CD8-positive, alpha-beta memory T cell (primary cell): Measurements from ENCODE around the gene SFMBT2. TPM values are rescaled to one million over a fixed set of nuclear protein-coding genes. Genes with fewer than 3 reads are reported as not detected.
A peak's percentile ranks its signal among the peaks of the same experiment; 100 is the strongest.

Source experiments
- CTCF ChIA-PET: fragments of 350-600 bp; sonication (Branson Sonifier 250); formaldehyde crosslinking; loops from one replicate; lab custom pipeline; 2021; ENCODE audit warnings: antibody characterized with exemption; lab: Charles Lee
- POLR2A ChIA-PET: fragments of 350-600 bp; sonication (Branson Sonifier 250); formaldehyde crosslinking; loops from one replicate; lab custom pipeline; 2021; ENCODE audit warnings: antibody characterized with exemption; lab: Charles Lee
- DNase-seq, 5 donors: peaks; one replicate each; pipeline versions ENCODE4 v3.0.0 to v3.0.0-alpha.2; 2020 to 2022; ENCODE audit warnings: mixed read lengths in 1 of 5
- H3K27ac ChIP-seq: one replicate; pipeline ENCODE4 v1.7.0; 2013; ENCODE audit warnings: low read depth, mild to moderate bottlenecking, low read length, moderate library complexity
- H3K27me3 ChIP-seq: 2 replicates; pipeline ENCODE4 v1.7.0; 2013; ENCODE audit warnings: low read length, mild to moderate bottlenecking; ENCODE audit not compliant: insufficient read depth, poor library complexity, severe bottlenecking
- H3K36me3 ChIP-seq: 2 replicates; pipeline ENCODE4 v1.7.0; 2013; ENCODE audit warnings: mild to moderate bottlenecking, low read length, moderate library complexity; ENCODE audit not compliant: insufficient read depth
- H3K4me1 ChIP-seq: 2 replicates; pipeline ENCODE4 v1.7.0; 2013; ENCODE audit warnings: mild to moderate bottlenecking, low read length, moderate library complexity; ENCODE audit not compliant: insufficient read depth
- H3K4me3 ChIP-seq: 2 replicates; pipeline ENCODE4 v1.7.0; 2013; ENCODE audit warnings: mild to moderate bottlenecking, low read length
- H3K9me3 ChIP-seq: 2 replicates; pipeline ENCODE4 v1.7.0; 2013; ENCODE audit warnings: mild to moderate bottlenecking, low read length
- H3K27ac Mint-ChIP-seq, 8 donors: one replicate each; pipeline ENCODE4 v1.8.0; 2020 to 2021; ENCODE audit warnings: mixed read lengths in 8 of 8, mild to moderate bottlenecking in 6 of 8, inconsistent platforms in 3 of 8, moderate library complexity in 3 of 8
- H3K27me3 Mint-ChIP-seq, 2 donors: one replicate each; pipeline ENCODE4 v1.8.0; 2020 to 2021; ENCODE audit warnings: mixed read lengths in 2 of 2, mild to moderate bottlenecking in 1 of 2, moderate library complexity in 1 of 2
- H3K36me3 Mint-ChIP-seq, 3 donors: one replicate each; pipeline ENCODE4 v1.8.0; 2020 to 2021; ENCODE audit warnings: mixed read lengths in 3 of 3, inconsistent platforms in 1 of 3, mild to moderate bottlenecking in 1 of 3
- H3K4me1 Mint-ChIP-seq, 3 donors: one replicate each; pipeline ENCODE4 v1.8.0; 2020 to 2021; ENCODE audit warnings: mixed read lengths in 3 of 3, inconsistent platforms in 1 of 3, mild to moderate bottlenecking in 1 of 3
- H3K4me3 Mint-ChIP-seq, 7 donors: one replicate each; pipeline ENCODE4 v1.8.0; 2020 to 2021; ENCODE audit warnings: mixed read lengths in 7 of 7, mild to moderate bottlenecking in 6 of 7, moderate library complexity in 4 of 7, inconsistent platforms in 2 of 7
- H3K9me3 Mint-ChIP-seq, 5 donors: one replicate each; pipeline ENCODE4 v1.8.0; 2020 to 2022; ENCODE audit warnings: mixed read lengths in 5 of 5, mild to moderate bottlenecking in 3 of 5, moderate library complexity in 2 of 5, inconsistent platforms in 1 of 5
- polyA plus RNA-seq: library from polyadenylated mRNA; unstranded; fragments of 300-500 nt; fragmentation: Illumina TruSeq; gene quantifications from one replicate; pipeline ENCODE4 v1.2.3, GENCODE V29; 2021
- total RNA-seq, 2 experiments: library from RNA; stranded (reverse); gene quantifications; one replicate each; pipeline ENCODE4 v1.2.3, GENCODE V29; 2021

Gene SFMBT2
- total and polyA plus RNA-seq, 3 experiments from 2014 or later, result 4.9 to 18.3 (median 17.4) TPM

GRCh38 chr10:7374795-7375194 is 36.0 kb downstream of the SFMBT2 start:
- Histone ChIP-seq H3K27ac (no peak overlapping the region), H3K27me3 (no peaks in the 10 kb centered on the region), H3K9me3 (no peaks in the 10 kb centered on the region), H3K4me3 (no peak overlapping the region), H3K4me1 (no peaks in the 10 kb centered on the region), H3K36me3 (peaks cover 24% of the 10 kb centered on the region)
- H3K27me3 Mint-ChIP-seq, result no peaks in the 10 kb centered on the region
- H3K4me1 Mint-ChIP-seq, result peaks cover 16 to 45% (median 27%) of the 10 kb centered on the region in 3 donors
- DNase-seq, result no peak
- H3K36me3 Mint-ChIP-seq, result peaks cover 17 to 80% (median 26%) of the 10 kb centered on the region in 3 donors
- ChIA-PET POLR2A (no interaction called here), CTCF (interaction anchor here (1.2 kb wide), 1 partner anchor 11 kb away, joined by 4 read pairs; no protein-coding TSS in a partner anchor)
- peak overlapping the region in 1 of 8 donors; percentile 11 for H3K27ac Mint-ChIP-seq
- H3K4me3 Mint-ChIP-seq, result no peak overlapping the region
- H3K9me3 Mint-ChIP-seq, result no peaks in the 10 kb centered on the region

GRCh38 chr10:7373039-7373438 is 37.8 kb downstream of the SFMBT2 start:
- POLR2A ChIA-PET, result no interaction called here
- no peaks in the 10 kb centered on the region for H3K27me3 ChIP-seq
- no peaks in the 10 kb centered on the region for H3K4me1 ChIP-seq
- DNase-seq, result no peak
- Mint-ChIP-seq H3K27ac (peak overlapping the region in 4 of 8 donors; percentile 22 to 76 (median 50)), H3K36me3 (peaks cover 13 to 85% (median 26%) of the 10 kb centered on the region in 3 donors), H3K4me1 (peaks cover 7 to 31% (median 15%) of the 10 kb centered on the region in 3 donors), H3K27me3 (no peaks in the 10 kb centered on the region), H3K4me3 (no peak overlapping the region), H3K9me3 (no peaks in the 10 kb centered on the region)
- no peak overlapping the region for H3K27ac ChIP-seq
- H3K36me3 ChIP-seq, result peaks cover 29% of the 10 kb centered on the region
- no peaks in the 10 kb centered on the region for H3K9me3 ChIP-seq
- H3K4me3 ChIP-seq, result no peak overlapping the region
- CTCF ChIA-PET, result no interaction called here

GRCh38 chr10:7372504-7372903 is 38.3 kb downstream of the SFMBT2 start:
- Mint-ChIP-seq H3K4me1 (peaks cover 7 to 29% (median 15%) of the 10 kb centered on the region in 3 donors), H3K4me3 (no peak overlapping the region), H3K36me3 (peaks cover 15 to 84% (median 22%) of the 10 kb centered on the region in 3 donors), H3K9me3 (no peaks in the 10 kb centered on the region), H3K27ac (peak overlapping the region in 3 of 8 donors; percentile 48 to 76 (median 51)), H3K27me3 (no peaks in the 10 kb centered on the region)
- Histone ChIP-seq H3K4me1 (no peaks in the 10 kb centered on the region), H3K27ac (no peak overlapping the region), H3K27me3 (no peaks in the 10 kb centered on the region), H3K9me3 (no peaks in the 10 kb centered on the region), H3K4me3 (no peak overlapping the region), H3K36me3 (peaks cover 34% of the 10 kb centered on the region)
- ChIA-PET CTCF (no interaction called here), POLR2A (no interaction called here)
- no peak for DNase-seq

- CTCF ChIA-PET, result no interaction called here
- H3K36me3 Mint-ChIP-seq, result peaks cover 22 to 89% (median 24%) of the 10 kb centered on the region in 3 donors
Observed at GRCh38 chr10:7370511-7370910, 40.3 kb downstream of the SFMBT2 start.

GRCh38 chr10:7365027-7365745 is 45.6 kb downstream of the SFMBT2 start:
- Mint-ChIP-seq H3K4me1 (peaks cover 18 to 26% (median 21%) of the 10 kb centered on the region in 3 donors), H3K27me3 (no peaks in the 10 kb centered on the region), H3K4me3 (no peak overlapping the region), H3K27ac (peak overlapping the region in 3 of 8 donors; percentile 3 to 66 (median 23)), H3K36me3 (peaks cover 37 to 92% (median 42%) of the 10 kb centered on the region in 3 donors), H3K9me3 (no peaks in the 10 kb centered on the region)
- Histone ChIP-seq H3K27ac (no peak overlapping the region), H3K9me3 (no peaks in the 10 kb centered on the region), H3K4me3 (no peak overlapping the region), H3K27me3 (no peaks in the 10 kb centered on the region), H3K4me1 (no peaks in the 10 kb centered on the region), H3K36me3 (peaks cover 47% of the 10 kb centered on the region)
- CTCF ChIA-PET, result no interaction called here
- POLR2A ChIA-PET, result no interaction called here
- no peak for DNase-seq

More at GRCh38 chr10:7370511-7370910, 40.3 kb downstream of the SFMBT2 start:
- POLR2A ChIA-PET, result no interaction called here
- H3K4me1 ChIP-seq, result no peaks in the 10 kb centered on the region
- no peaks in the 10 kb centered on the region for H3K9me3 ChIP-seq
- H3K4me3 Mint-ChIP-seq, result no peak overlapping the region
- H3K36me3 ChIP-seq, result peaks cover 45% of the 10 kb centered on the region
- H3K4me1 Mint-ChIP-seq, result peaks cover 14 to 27% (median 18%) of the 10 kb centered on the region in 3 donors
- H3K27me3 Mint-ChIP-seq, result no peaks in the 10 kb centered on the region
- H3K9me3 Mint-ChIP-seq, result no peaks in the 10 kb centered on the region
- no peak overlapping the region for H3K27ac Mint-ChIP-seq
- H3K27ac ChIP-seq, result no peak overlapping the region
- no peak for DNase-seq
- no peaks in the 10 kb centered on the region for H3K27me3 ChIP-seq
- H3K4me3 ChIP-seq, result no peak overlapping the region

- H3K36me3 Mint-ChIP-seq, result peaks cover 44 to 92% (median 45%) of the 10 kb centered on the region in 3 donors
- H3K4me1 ChIP-seq, result no peaks in the 10 kb centered on the region
- H3K4me3 Mint-ChIP-seq, result no peak overlapping the region
- no peak for DNase-seq
- ChIA-PET POLR2A (no interaction called here), CTCF (no interaction called here)
- H3K27ac Mint-ChIP-seq, result peak overlapping the region in 4 of 8 donors; percentile 9 to 43 (median 27)
- H3K27me3 ChIP-seq, result no peaks in the 10 kb centered on the region
- peaks cover 40% of the 10 kb centered on the region for H3K36me3 ChIP-seq
- no peaks in the 10 kb centered on the region for H3K9me3 ChIP-seq
- peaks cover 22 to 29% (median 25%) of the 10 kb centered on the region in 3 donors for H3K4me1 Mint-ChIP-seq
- H3K27ac ChIP-seq, result no peak overlapping the region
- no peaks in the 10 kb centered on the region for H3K27me3 Mint-ChIP-seq
- no peaks in the 10 kb centered on the region for H3K9me3 Mint-ChIP-seq
- H3K4me3 ChIP-seq, result no peak overlapping the region
Observed at GRCh38 chr10:7364474-7364873, 46.4 kb downstream of the SFMBT2 start.

- Mint-ChIP-seq H3K9me3 (no peaks in the 10 kb centered on the region), H3K27ac (peak overlapping the region in 3 of 8 donors; percentile 2 to 64 (median 18)), H3K27me3 (no peaks in the 10 kb centered on the region), H3K36me3 (peaks cover 48 to 95% (median 49%) of the 10 kb centered on the region in 3 donors), H3K4me1 (peaks cover 24 to 35% (median 28%) of the 10 kb centered on the region in 3 donors), H3K4me3 (no peak overlapping the region)
- Histone ChIP-seq H3K27ac (no peak overlapping the region), H3K4me1 (no peaks in the 10 kb centered on the region), H3K4me3 (no peak overlapping the region), H3K9me3 (no peaks in the 10 kb centered on the region), H3K27me3 (no peaks in the 10 kb centered on the region), H3K36me3 (peaks cover 39% of the 10 kb centered on the region)
- ChIA-PET POLR2A (no interaction called here), CTCF (no interaction called here)
- DNase-seq, result no peak
Observed at GRCh38 chr10:7363700-7364099, 47.1 kb downstream of the SFMBT2 start.

- no peaks in the 10 kb centered on the region for H3K4me1 ChIP-seq
- Mint-ChIP-seq H3K27me3 (no peaks in the 10 kb centered on the region), H3K27ac (no peak overlapping the region), H3K4me3 (no peak overlapping the region), H3K36me3 (peaks cover 50 to 93% (median 56%) of the 10 kb centered on the region in 3 donors), H3K9me3 (no peaks in the 10 kb centered on the region), H3K4me1 (peaks cover 28 to 42% (median 34%) of the 10 kb centered on the region in 3 donors)
- no peak for DNase-seq
- no peaks in the 10 kb centered on the region for H3K27me3 ChIP-seq
- ChIA-PET POLR2A (no interaction called here), CTCF (no interaction called here)
- H3K36me3 ChIP-seq, result peaks cover 33% of the 10 kb centered on the region
- H3K4me3 ChIP-seq, result no peak overlapping the region
- no peaks in the 10 kb centered on the region for H3K9me3 ChIP-seq
- no peak overlapping the region for H3K27ac ChIP-seq
Observed at GRCh38 chr10:7362471-7362870, 48.4 kb downstream of the SFMBT2 start.
